ENCODE data around the gene ZCCHC7. TPM values are rescaled to one million over a fixed set of nuclear protein-coding genes. Genes with fewer than 3 reads are reported as not detected.
A peak's percentile ranks its signal among the peaks of the same experiment; 100 is the strongest.

Gene ZCCHC7
- total RNA-seq, 1 donor from 2014 or later, result 21.7 TPM

DNA sequence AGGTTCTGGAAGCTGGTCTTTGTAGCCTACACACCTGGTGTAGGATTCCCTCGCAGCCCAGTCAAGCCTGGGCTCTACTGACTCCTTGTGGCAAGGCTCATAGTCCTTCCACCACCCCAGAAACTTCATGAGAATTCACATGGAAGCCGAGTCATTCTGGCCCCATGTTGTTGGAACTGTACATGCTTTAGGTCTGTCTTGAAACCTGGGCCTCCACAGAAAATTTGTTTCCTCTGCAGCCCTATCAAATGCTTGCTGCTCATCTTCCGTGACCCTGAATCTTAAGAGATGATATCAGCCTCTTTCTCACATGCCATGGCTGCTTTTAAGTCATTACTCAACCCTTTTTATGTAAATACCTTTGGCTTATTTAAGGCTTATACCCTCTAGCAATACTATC is 188.8 kb downstream of the ZCCHC7 start:
- Histone ChIP-seq H3K36me3 (ENCODE audit: insufficient read depth, low read length) (peaks cover 6% of the 10 kb centered on the region), H2AFZ (ENCODE audit: low read depth, low read length) (no peak overlapping the region), H3K4me3 (ENCODE audit: insufficient read depth, low read depth, low read length) (no peak overlapping the region), H3K4me2 (ENCODE audit: low read length) (no peak overlapping the region), H3K79me2 (ENCODE audit: insufficient read depth, low read length) (no peaks in the 10 kb centered on the region), H3K9ac (ENCODE audit: low read length) (no peak overlapping the region), H3K27me3 (ENCODE audit: insufficient read depth, low read length) (no peaks in the 10 kb centered on the region), H3K9me3 (ENCODE audit: insufficient read depth, low read depth, low read length) (no peaks in the 10 kb centered on the region), H4K20me1 (ENCODE audit: insufficient read depth, low read length) (no peaks in the 10 kb centered on the region), H3K27ac (ENCODE audit: low read depth, low read length) (no peak overlapping the region), H3K4me1 (ENCODE audit: insufficient read depth, low read length) (peaks cover 7% of the 10 kb centered on the region)
- H3K27ac Mint-ChIP-seq (ENCODE audit: unreplicated experiment), result no peak overlapping the region
- H3K4me1 Mint-ChIP-seq (ENCODE audit: low read depth, unreplicated experiment), result no peaks in the 10 kb centered on the region
- no peaks in the 10 kb centered on the region for H3K9me3 Mint-ChIP-seq (ENCODE audit: unreplicated experiment)
- no peak for TF ChIP-seq EZH2 (IDR thresholded peaks at IDR 0.05; ENCODE audit: insufficient read depth, low read length)
- TF ChIP-seq, protein P1, sequence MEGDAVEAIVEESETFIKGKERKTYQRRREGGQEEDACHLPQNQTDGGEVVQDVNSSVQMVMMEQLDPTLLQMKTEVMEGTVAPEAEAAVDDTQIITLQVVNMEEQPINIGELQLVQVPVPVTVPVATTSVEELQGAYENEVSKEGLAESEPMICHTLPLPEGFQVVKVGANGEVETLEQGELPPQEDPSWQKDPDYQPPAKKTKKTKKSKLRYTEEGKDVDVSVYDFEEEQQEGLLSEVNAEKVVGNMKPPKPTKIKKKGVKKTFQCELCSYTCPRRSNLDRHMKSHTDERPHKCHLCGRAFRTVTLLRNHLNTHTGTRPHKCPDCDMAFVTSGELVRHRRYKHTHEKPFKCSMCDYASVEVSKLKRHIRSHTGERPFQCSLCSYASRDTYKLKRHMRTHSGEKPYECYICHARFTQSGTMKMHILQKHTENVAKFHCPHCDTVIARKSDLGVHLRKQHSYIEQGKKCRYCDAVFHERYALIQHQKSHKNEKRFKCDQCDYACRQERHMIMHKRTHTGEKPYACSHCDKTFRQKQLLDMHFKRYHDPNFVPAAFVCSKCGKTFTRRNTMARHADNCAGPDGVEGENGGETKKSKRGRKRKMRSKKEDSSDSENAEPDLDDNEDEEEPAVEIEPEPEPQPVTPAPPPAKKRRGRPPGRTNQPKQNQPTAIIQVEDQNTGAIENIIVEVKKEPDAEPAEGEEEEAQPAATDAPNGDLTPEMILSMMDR (IDR thresholded peaks at IDR 0.05; ENCODE audit: insufficient read depth, low read depth, low read length), result no peak
- FAIRE-seq (no peak), DNase-seq (ENCODE audit: low read depth) (no peak)
- no peaks in the 10 kb centered on the region for H3K36me3 Mint-ChIP-seq (ENCODE audit: low read depth, unreplicated experiment)
- H3K27me3 Mint-ChIP-seq (ENCODE audit: low read depth, unreplicated experiment), result no peaks in the 10 kb centered on the region
- no peak overlapping the region for H3K4me3 Mint-ChIP-seq (ENCODE audit: unreplicated experiment)

DNA sequence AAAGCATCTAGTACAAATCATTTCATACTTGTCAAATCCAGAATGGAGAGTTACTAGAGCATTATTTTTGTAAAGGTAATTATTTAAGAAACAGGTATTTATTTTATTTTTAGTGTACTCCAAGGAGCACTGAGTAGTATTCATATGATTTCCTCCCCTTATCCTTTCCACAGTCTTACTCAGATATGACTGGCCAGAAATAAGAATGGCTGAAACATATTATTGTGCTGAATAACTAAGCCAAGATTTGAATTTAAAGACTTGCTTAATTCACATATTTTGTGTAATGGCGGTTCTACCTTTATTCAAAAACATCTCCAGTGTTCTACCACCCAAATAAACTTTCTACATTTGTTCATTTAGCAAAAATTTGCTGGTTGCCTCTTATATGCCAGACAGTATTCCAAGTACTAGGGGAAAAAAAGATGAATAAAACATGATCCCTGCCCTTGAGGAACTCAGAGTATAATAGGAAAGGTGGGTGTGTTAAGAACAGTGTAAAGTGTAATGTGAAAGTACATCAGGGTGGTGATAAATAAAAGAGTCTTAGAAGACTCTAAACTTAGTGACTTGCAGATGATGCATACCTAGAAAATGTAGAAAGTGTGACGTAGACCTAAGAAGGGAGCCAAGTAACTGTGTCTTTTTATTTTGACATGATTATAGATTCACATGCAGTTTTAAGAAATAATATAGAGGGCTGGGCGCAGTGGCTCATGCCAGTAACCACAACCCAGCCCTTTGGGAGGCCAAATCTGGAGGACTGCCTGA is 191.7 kb downstream of the ZCCHC7 start:
- no peaks in the 10 kb centered on the region for H3K27me3 Mint-ChIP-seq (ENCODE audit: low read depth, unreplicated experiment)
- no peaks in the 10 kb centered on the region for H3K9me3 ChIP-seq (ENCODE audit: insufficient read depth, low read depth, low read length)
- H3K9me3 Mint-ChIP-seq (ENCODE audit: unreplicated experiment), result no peaks in the 10 kb centered on the region
- DNase-seq (ENCODE audit: low read depth), result peak; percentile 86
- no peak overlapping the region for H3K4me3 Mint-ChIP-seq (ENCODE audit: unreplicated experiment)
- peak overlapping the region; percentile 83 for H3K27ac ChIP-seq (ENCODE audit: low read depth, low read length)
- peak overlapping the region; percentile 80 for H3K4me2 ChIP-seq (ENCODE audit: low read length)
- H3K4me3 ChIP-seq (ENCODE audit: insufficient read depth, low read depth, low read length), result peak overlapping the region; percentile 9
- H3K9ac ChIP-seq (ENCODE audit: low read length), result peak overlapping the region; percentile 58
- FAIRE-seq, result no peak
- no peaks in the 10 kb centered on the region for H3K27me3 ChIP-seq (ENCODE audit: insufficient read depth, low read length)
- H3K36me3 ChIP-seq (ENCODE audit: insufficient read depth, low read length), result peaks cover 6% of the 10 kb centered on the region
- H3K4me1 ChIP-seq (ENCODE audit: insufficient read depth, low read length), result peaks cover 7% of the 10 kb centered on the region
- no peaks in the 10 kb centered on the region for H3K79me2 ChIP-seq (ENCODE audit: insufficient read depth, low read length)
- TF ChIP-seq, protein P1 (IDR thresholded peaks at IDR 0.05; ENCODE audit: insufficient read depth, low read depth, low read length), result no peak
- TF ChIP-seq EZH2 (IDR thresholded peaks at IDR 0.05; ENCODE audit: insufficient read depth, low read length), result no peak
- H4K20me1 ChIP-seq (ENCODE audit: insufficient read depth, low read length), result no peaks in the 10 kb centered on the region
- H3K4me1 Mint-ChIP-seq (ENCODE audit: low read depth, unreplicated experiment), result no peaks in the 10 kb centered on the region
- no peaks in the 10 kb centered on the region for H3K36me3 Mint-ChIP-seq (ENCODE audit: low read depth, unreplicated experiment)
- no peak overlapping the region for H2AFZ ChIP-seq (ENCODE audit: low read depth, low read length)
- H3K27ac Mint-ChIP-seq (ENCODE audit: unreplicated experiment), result no peak overlapping the region

DNA sequence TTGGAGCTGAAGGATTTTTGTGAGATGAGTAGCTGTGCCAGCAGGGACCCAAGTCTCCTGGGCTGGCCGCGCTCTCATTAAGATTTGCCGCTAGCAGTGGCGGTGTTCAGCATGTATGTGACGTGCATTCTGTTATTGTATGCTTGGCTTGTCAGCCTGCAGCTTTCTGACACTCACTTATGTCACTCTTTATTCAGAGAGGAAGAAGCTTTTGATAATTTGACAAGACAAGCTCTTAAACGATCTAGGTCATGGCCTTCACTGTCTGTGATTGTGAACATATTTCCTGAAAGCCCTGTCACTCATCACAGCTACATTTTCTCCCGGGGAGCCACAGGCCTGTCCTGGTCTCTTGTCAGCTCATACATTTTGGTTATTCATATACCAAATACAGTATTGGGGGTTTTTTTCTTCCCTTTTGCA is 203.9 kb downstream of the ZCCHC7 start:
- Histone ChIP-seq H3K4me2 (ENCODE audit: low read length) (peak overlapping the region; percentile 46), H3K4me3 (ENCODE audit: insufficient read depth, low read depth, low read length) (no peak overlapping the region), H3K79me2 (ENCODE audit: insufficient read depth, low read length) (no peaks in the 10 kb centered on the region), H3K4me1 (ENCODE audit: insufficient read depth, low read length) (peaks cover 8% of the 10 kb centered on the region), H3K9ac (ENCODE audit: low read length) (peak overlapping the region; percentile 28), H3K27ac (ENCODE audit: low read depth, low read length) (peak overlapping the region; percentile 4), H4K20me1 (ENCODE audit: insufficient read depth, low read length) (no peaks in the 10 kb centered on the region), H3K36me3 (ENCODE audit: insufficient read depth, low read length) (no peaks in the 10 kb centered on the region), H3K27me3 (ENCODE audit: insufficient read depth, low read length) (no peaks in the 10 kb centered on the region), H3K9me3 (ENCODE audit: insufficient read depth, low read depth, low read length) (no peaks in the 10 kb centered on the region), H2AFZ (ENCODE audit: low read depth, low read length) (no peak overlapping the region)
- Mint-ChIP-seq H3K9me3 (ENCODE audit: unreplicated experiment) (no peaks in the 10 kb centered on the region), H3K27me3 (ENCODE audit: low read depth, unreplicated experiment) (no peaks in the 10 kb centered on the region), H3K36me3 (ENCODE audit: low read depth, unreplicated experiment) (no peaks in the 10 kb centered on the region), H3K4me3 (ENCODE audit: unreplicated experiment) (no peak overlapping the region), H3K4me1 (ENCODE audit: low read depth, unreplicated experiment) (peaks cover 11% of the 10 kb centered on the region), H3K27ac (ENCODE audit: unreplicated experiment) (no peak overlapping the region)
- DNase-seq (ENCODE audit: low read depth) (peak; percentile 20), FAIRE-seq (no peak)
- TF ChIP-seq, protein P1 (IDR thresholded peaks at IDR 0.05; ENCODE audit: insufficient read depth, low read depth, low read length), result no peak
- TF ChIP-seq EZH2 (IDR thresholded peaks at IDR 0.05; ENCODE audit: insufficient read depth, low read length), result no peak

All from astrocyte (in vitro differentiated cells and primary cell).